Skeletal muscle tissue (tissue), 4 donors: Measurements from ENCODE around the gene SCN9A. TPM values are rescaled to one million over a fixed set of nuclear protein-coding genes. Genes with fewer than 3 reads are reported as not detected.

ENCODE experiments used
- H3K27ac ChIP-seq: one replicate; pipeline ENCODE4 v1.7.0; 2013; ENCODE audit warnings: mild to moderate bottlenecking, low read depth, low read length, inconsistent platforms
- H3K27me3 ChIP-seq, 3 donors: one replicate each; pipeline ENCODE4 v1.7.0; 2013; ENCODE audit warnings: low read length in 3 of 3; ENCODE audit not compliant: control insufficient read depth in 3 of 3, insufficient read depth in 3 of 3
- H3K36me3 ChIP-seq, 3 donors: one replicate each; pipeline ENCODE4 v1.7.0; 2013; ENCODE audit warnings: low read length in 3 of 3; ENCODE audit not compliant: control insufficient read depth in 3 of 3, insufficient read depth in 3 of 3
- H3K4me1 ChIP-seq, 3 donors: one replicate each; pipeline ENCODE4 v1.7.0; 2013; ENCODE audit warnings: low read length in 3 of 3, mild to moderate bottlenecking in 3 of 3; ENCODE audit not compliant: control insufficient read depth in 3 of 3, insufficient read depth in 3 of 3
- H3K4me3 ChIP-seq, 3 donors: one replicate each; pipeline ENCODE4 v1.7.0; 2013; ENCODE audit warnings: low read length in 3 of 3
- H3K9ac ChIP-seq, 3 donors: one replicate each; pipeline ENCODE4 v1.7.0; 2013; ENCODE audit warnings: low read length in 3 of 3, mild to moderate bottlenecking in 3 of 3, moderate library complexity in 2 of 3, low read depth in 1 of 3
- H3K9me3 ChIP-seq, 3 donors: one replicate each; pipeline ENCODE4 v1.7.0; 2013; ENCODE audit warnings: low read length in 3 of 3; ENCODE audit not compliant: control insufficient read depth in 3 of 3
- total RNA-seq: library from RNA; depleted of rRNA; stranded (reverse); fragments of >200 nt; gene quantifications from one replicate; pipeline ENCODE4 v1.2.3, GENCODE V29; 2014
- donor health status: Osteomylitis.

SCN9A gene
- total RNA-seq, 1 donor from 2014 or later: 14.1 TPM

GRCh38 chr2:166376873-166377272 is 1.1 kb upstream of the SCN9A start:
- no peak overlapping the region for H3K27ac ChIP-seq
- no peaks in the 10 kb centered on the region for H3K36me3 ChIP-seq

GRCh38 chr2:166376488-166376828 is 714 bp upstream of the SCN9A start:
- no peaks in the 10 kb centered on the region for H3K36me3 ChIP-seq
- no peaks in the 10 kb centered on the region for H3K27me3 ChIP-seq
- H3K4me3 ChIP-seq: peak overlapping the region; percentile 63 to 75 (median 67)
- H3K4me1 ChIP-seq: peaks cover 7 to 9% (median 8%) of the 10 kb centered on the region in 3 donors
- peak overlapping the region in 2 of 3 donors; percentile 54 to 55 for H3K9ac ChIP-seq
- no peak overlapping the region for H3K27ac ChIP-seq
- H3K9me3 ChIP-seq: no peaks in the 10 kb centered on the region

More at GRCh38 chr2:166376873-166377272, 1.1 kb upstream of the SCN9A start:
- Histone ChIP-seq H3K27me3 (no peaks in the 10 kb centered on the region), H3K9ac (no peak overlapping the region), H3K4me1 (peaks cover 7 to 9% (median 8%) of the 10 kb centered on the region in 3 donors), H3K9me3 (no peaks in the 10 kb centered on the region), H3K4me3 (no peak overlapping the region)

GRCh38 chr2:166375195-166375735 is 479 bp downstream of the SCN9A start:
- H3K27ac ChIP-seq: no peak overlapping the region
- H3K36me3 ChIP-seq: no peaks in the 10 kb centered on the region
- H3K9me3 ChIP-seq: no peaks in the 10 kb centered on the region
- H3K4me1 ChIP-seq: peaks cover 7 to 9% (median 8%) of the 10 kb centered on the region in 3 donors
- no peaks in the 10 kb centered on the region for H3K27me3 ChIP-seq
- H3K4me3 ChIP-seq: peak overlapping the region; percentile 67 to 81 (median 75)
- H3K9ac ChIP-seq: peak overlapping the region; percentile 48 to 65 (median 62)

GRCh38 chr2:166373951-166374350 is 1.8 kb downstream of the SCN9A start:
- Histone ChIP-seq H3K9me3 (no peaks in the 10 kb centered on the region), H3K36me3 (no peaks in the 10 kb centered on the region), H3K9ac (no peak overlapping the region), H3K27me3 (no peaks in the 10 kb centered on the region), H3K4me3 (no peak overlapping the region), H3K4me1 (peaks cover 7 to 9% (median 8%) of the 10 kb centered on the region in 3 donors), H3K27ac (no peak overlapping the region)

GRCh38 chr2:166373539-166373938 is 2.2 kb downstream of the SCN9A start:
- H3K36me3 ChIP-seq: no peaks in the 10 kb centered on the region
- no peak overlapping the region for H3K9ac ChIP-seq
- no peaks in the 10 kb centered on the region for H3K9me3 ChIP-seq
- H3K27me3 ChIP-seq: no peaks in the 10 kb centered on the region
- H3K27ac ChIP-seq: no peak overlapping the region
- no peak overlapping the region for H3K4me3 ChIP-seq
- H3K4me1 ChIP-seq: peaks cover 7 to 9% (median 8%) of the 10 kb centered on the region in 3 donors

- Histone ChIP-seq H3K27me3 (no peaks in the 10 kb centered on the region), H3K36me3 (no peaks in the 10 kb centered on the region), H3K4me3 (no peak overlapping the region), H3K4me1 (peaks cover 7 to 9% (median 8%) of the 10 kb centered on the region in 3 donors), H3K9me3 (no peaks in the 10 kb centered on the region), H3K9ac (no peak overlapping the region), H3K27ac (no peak overlapping the region)
Measured at GRCh38 chr2:166373105-166373504, 2.6 kb downstream of the SCN9A start.

- Histone ChIP-seq H3K4me3 (no peak overlapping the region), H3K27ac (no peak overlapping the region), H3K27me3 (no peaks in the 10 kb centered on the region), H3K9ac (no peak overlapping the region), H3K4me1 (peaks cover 7 to 9% (median 8%) of the 10 kb centered on the region in 3 donors), H3K9me3 (no peaks in the 10 kb centered on the region), H3K36me3 (no peaks in the 10 kb centered on the region)
Measured at GRCh38 chr2:166372046-166372445, 3.7 kb downstream of the SCN9A start.

- H3K27ac ChIP-seq: no peak overlapping the region
Measured at GRCh38 chr2:166365803-166366420, 9.8 kb downstream of the SCN9A start.

GRCh38 chr2:166365239-166365638 is 10.5 kb downstream of the SCN9A start:
- Histone ChIP-seq H3K36me3 (no peaks in the 10 kb centered on the region), H3K4me1 (no peaks in the 10 kb centered on the region), H3K27me3 (no peaks in the 10 kb centered on the region), H3K9ac (no peak overlapping the region), H3K4me3 (no peak overlapping the region), H3K9me3 (no peaks in the 10 kb centered on the region), H3K27ac (no peak overlapping the region)

More at GRCh38 chr2:166365803-166366420, 9.8 kb downstream of the SCN9A start:
- Histone ChIP-seq H3K9ac (no peak overlapping the region), H3K9me3 (no peaks in the 10 kb centered on the region), H3K4me3 (no peak overlapping the region), H3K27me3 (no peaks in the 10 kb centered on the region), H3K36me3 (no peaks in the 10 kb centered on the region), H3K4me1 (no peaks in the 10 kb centered on the region)

GRCh38 chr2:166364476-166365161 is 11.1 kb downstream of the SCN9A start:
- H3K4me1 ChIP-seq: no peaks in the 10 kb centered on the region
- H3K9me3 ChIP-seq: no peaks in the 10 kb centered on the region
- H3K4me3 ChIP-seq: no peak overlapping the region
- H3K36me3 ChIP-seq: no peaks in the 10 kb centered on the region
- no peak overlapping the region for H3K27ac ChIP-seq
- no peak overlapping the region for H3K9ac ChIP-seq
- H3K27me3 ChIP-seq: no peaks in the 10 kb centered on the region
